T-helper 1 cell (primary cell): ENCODE results near the gene IL1RAP.
A peak's percentile ranks its signal among the peaks of the same experiment; 100 is the strongest.

Experiments
- DNase-seq, 5 donors: peaks; one replicate each; pipeline ENCODE4 v3.0.0-alpha.2; 2012 to 2020

IL1RAP gene

DNA sequence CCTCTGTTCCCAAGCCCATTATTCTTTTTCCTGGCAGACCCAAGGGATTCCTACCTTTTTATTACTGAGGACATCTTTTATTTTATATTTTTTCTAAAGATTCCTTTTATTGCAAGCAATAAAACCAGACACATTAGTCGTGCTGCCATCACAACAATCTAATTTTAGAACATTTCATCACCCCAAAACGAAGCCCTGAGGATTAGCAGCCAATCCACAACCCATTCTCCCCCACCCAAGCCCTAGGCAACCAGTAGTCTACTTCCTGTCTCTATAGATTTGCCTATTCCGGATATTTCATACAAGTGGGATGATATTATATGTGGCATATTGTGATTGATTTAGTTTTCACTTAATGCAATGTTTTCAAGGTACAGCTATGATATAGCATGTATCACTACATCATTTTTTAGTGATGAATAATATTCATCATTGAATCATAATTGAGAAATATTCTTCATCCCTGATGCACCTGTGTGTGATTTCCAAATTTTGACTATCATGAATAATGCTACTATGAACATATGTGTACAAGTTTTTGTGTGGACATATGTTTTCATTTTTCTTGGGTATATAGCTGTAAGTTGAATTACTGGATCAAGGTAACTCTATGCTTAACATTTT lies 65.7 kb downstream of the IL1RAP start:
- no peak for DNase-seq

DNA sequence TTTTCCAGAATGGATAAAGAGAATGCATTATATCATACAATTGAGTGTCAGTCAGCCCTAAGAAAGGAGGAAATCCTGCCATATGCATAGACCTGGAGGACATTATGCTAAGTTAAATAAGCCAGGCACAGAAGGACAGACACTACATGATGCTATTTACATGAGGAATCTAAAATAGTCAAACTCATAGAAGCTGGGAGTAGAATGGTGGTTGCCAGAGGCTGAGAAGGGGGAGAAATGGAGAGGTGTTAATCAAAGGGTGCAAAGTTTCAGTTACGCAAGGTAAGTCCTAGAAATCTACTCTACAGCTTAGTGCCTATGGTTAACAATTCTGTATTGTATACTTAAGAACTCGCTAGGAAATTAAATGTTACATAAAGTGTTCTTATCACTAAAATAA lies 66.5 kb downstream of the IL1RAP start:
- no peak for DNase-seq

DNA sequence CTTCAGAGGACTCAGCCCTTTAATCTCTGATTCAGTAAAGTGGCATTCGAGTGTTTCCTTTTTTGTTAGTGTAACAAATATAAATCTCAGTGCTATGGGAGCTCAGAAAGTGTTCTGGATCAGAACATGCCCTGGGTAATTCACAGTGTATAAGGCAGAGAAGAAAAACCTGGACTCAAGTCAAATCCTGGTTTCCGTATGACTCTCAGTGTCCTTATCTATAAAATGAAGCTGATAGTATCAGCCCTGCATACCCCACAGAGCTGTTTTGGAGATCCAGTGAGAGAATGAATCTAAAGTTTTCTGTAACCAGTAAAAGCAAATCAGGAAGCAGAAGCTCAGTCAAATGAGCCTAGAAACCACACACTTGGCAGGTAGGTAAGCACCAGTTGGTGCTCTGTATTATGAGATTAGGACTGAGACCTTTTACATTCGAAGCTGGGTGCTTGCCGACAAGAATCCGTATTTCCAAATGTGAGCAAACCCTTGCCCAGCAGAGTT lies 67.2 kb downstream of the IL1RAP start:
- peak in 1 of 5 donors; percentile 42 for DNase-seq

DNA sequence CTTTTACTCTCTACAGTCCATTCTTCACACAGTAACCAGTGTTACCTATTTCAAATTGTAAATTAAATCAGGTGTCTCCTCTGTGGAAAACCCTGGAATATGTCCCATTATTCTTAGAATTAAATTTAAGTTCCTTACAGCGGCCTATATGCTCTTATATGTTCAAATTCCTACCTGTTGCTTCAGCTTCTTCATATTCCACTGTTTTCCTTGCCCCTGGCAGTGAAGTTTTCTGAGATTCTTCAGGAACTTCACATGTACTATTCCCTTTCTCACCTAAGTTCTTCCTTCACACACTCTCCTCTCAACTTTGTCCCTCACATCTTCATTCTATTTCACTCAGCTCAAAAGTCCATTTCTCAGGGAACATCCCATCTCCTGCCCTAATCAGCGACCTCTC lies 68.8 kb downstream of the IL1RAP start:
- DNase-seq: no peak

DNA sequence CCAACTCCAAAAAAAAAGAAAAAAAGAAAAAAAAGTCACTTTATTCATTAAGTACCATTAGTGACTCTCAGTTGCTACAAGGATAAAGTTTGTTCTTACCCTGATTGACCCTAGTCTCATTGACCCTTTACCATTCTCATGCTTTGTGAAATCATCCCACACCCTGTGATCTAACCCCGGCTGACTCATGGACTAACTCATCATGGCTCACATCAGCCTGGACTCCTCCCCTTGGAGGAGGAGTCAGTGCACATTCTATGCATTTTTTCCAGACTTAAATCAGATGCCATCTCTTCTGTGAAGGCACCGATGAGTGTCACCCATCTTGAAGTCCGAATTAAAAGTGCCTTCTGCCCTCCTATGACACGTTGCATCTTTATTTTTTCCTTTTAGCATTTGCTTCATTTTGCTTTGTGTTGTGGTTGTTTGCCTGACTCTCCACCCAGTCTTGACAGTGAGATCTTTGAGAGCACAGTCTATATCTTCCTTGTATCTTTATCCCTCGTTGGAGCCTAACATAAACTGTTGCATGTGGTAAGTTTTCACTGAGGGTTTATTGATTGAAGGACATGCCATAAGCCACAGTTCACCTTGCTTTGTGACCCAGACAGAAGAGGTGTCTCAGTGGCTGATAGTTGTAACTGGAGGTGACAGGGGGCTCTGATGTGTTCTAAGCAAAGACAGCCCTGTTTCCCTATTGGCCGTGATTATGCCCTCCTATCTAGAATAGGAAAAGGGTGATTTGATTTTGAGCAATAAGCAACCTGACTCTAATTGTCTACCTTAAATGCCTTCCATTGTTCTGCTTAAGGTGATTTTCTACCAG lies 72.1 kb downstream of the IL1RAP start:
- DNase-seq: peak in 1 of 5 donors; percentile 91

DNA sequence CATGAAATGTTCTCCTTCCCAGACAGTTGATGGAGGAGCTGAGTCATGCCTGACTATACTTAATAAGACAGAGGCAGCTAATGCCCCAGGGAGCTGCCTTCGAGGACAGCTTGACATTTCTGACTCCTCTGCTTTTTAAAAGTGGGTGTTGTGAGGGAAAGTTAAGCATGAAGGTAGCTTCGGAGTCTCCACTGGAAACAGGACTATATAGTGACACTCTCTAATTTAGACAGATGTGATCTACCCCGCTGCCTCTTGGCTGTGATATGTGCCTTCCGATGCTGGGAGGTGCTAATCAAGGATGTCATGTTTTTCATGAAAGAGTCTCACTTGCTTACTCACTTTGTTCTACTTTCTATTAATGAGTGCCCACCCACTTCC lies 72.7 kb downstream of the IL1RAP start:
- peak in 2 of 5 donors; percentile 5 to 83 for DNase-seq

DNA sequence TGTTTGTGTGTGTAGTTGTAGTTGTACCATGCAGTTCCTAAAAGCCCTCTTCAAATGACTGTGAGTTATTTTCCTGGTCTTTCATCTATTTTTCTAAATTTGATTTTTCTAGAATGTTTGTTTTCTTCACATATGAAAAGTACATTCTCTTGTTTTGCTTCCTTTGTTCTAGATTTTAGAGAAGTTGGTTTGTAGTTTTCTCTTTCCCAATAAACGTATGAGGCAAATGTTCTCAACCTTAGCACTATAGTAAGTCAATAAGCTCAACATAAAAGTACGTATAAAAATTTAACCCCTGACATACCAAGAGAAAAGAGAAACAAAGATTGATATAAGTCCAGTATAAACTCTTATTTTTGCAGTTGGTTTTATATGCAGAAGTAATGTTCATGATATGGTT lies 74.7 kb downstream of the IL1RAP start:
- DNase-seq: no peak

DNA sequence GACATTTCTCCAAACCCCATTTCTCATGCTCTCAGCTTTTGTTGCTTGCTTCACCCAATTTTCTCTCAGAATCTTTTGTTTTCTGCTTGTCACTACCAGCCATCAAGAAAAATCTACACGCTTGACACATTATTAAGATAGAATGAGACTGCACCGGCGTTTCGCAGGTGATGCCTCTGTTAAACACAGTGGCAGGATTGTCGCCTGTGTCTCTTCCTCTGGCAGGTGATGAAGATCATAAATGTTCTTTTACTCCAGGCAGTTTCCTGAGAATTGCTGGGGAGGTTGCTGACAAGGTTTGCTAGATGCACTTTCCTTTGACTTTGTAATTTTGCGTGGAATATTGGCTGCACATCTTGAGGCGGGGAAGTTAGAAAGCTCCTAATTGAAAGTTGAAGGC lies 75.4 kb downstream of the IL1RAP start:
- DNase-seq: no peak

DNA sequence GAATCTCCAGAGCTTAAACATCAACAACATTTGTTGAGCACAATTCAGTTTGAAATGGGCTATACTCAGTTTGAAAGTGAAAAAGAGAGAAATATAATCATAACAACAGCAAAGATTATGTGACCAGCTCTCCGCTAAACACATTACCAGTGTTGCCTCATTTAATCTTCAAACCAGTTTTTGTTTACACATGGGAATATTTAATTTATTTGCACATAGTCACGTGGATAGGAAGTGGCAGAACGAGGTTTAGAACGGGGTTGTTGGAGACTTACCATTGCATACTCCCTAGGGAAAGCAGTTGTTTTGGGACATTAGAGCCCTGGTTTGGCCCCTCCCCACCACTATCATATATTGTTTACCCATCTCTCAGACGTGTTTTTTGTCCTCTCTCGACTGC lies 77.2 kb downstream of the IL1RAP start:
- DNase-seq: no peak

DNA sequence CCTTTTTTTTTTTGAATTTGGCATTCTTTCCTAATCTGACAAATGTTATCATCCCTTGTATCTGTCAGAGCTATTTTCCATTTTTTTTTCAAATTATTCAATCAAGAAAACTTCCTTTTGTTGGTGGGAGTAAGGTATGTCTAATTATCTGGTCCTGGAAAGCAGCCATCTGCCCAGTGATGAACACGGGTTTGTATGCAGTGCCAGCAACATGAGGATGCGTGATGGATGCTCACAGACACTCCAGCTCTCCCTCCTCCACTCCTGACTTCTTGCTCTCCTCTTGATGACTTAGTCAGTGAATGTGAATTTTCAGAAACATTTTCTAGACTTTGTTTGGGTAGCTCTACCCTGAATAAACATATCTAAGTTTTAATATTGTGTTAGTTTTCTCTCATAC lies 79.2 kb downstream of the IL1RAP start:
- DNase-seq: no peak

DNA sequence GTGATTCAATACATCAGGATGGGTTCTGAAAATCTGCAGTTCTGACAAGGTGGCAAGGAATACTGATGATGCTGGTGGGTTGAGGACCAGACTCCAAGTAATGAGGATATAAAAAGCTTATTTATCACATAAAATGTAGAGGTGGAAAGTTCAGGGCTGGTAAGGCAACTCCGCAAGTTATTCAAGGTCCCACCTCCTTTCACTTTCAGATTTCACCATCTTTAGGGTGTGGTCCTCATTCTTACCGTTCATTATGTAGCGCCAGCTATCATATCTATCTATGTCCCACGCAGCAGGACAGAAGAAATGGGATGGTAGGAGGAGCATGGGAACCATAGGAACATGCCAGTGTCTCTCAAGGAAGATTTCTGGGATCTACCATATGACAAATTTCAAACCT lies 80.3 kb downstream of the IL1RAP start:
- no peak for DNase-seq

DNA sequence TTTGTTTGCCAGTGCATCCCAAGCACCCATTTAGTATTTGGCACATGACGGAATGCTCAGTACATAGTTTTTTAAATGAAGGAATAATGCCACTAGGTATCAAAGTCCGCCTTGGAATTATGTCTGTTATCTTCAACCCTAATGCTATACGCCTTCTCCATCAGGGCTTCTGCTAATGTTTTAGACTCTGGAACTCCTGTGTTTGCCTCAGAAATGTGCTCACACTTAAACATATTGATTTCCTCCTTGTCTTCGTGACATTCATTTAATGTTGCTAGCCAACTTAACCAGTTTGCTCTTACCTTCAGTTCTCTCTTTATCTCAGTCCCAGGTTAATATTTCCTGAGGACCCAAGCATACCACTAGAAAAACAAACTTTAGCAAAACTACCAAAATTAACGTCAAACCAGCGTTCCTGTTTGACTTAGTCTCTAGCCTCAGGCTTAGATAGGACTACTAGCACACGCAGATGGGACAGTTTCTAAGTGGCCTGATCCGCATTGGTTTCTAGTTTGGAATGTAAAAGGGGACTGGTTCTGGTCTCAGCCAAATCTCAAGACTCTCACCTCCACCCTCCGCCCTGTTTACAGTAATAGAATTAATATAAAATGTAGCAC lies 81.4 kb downstream of the IL1RAP start:
- DNase-seq: no peak

DNA sequence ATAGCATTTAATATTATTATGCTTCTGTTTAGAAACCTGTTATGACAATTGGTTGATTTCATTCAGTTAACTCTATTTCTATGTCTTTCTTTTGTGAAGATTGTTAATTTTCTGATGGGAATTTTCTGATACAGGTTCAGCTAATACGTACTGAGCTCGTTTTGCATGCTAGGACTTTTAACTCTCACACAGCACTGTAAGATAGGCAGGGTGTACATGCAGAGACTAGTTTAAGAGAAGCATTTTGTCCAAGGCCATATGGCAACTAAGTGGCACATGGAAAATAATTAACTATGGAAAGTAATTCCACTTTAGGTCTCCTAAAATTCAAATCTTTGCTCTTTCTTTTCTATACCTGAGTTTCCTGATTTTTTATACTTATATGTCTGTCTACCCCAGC lies 81.9 kb downstream of the IL1RAP start:
- DNase-seq: no peak

DNA sequence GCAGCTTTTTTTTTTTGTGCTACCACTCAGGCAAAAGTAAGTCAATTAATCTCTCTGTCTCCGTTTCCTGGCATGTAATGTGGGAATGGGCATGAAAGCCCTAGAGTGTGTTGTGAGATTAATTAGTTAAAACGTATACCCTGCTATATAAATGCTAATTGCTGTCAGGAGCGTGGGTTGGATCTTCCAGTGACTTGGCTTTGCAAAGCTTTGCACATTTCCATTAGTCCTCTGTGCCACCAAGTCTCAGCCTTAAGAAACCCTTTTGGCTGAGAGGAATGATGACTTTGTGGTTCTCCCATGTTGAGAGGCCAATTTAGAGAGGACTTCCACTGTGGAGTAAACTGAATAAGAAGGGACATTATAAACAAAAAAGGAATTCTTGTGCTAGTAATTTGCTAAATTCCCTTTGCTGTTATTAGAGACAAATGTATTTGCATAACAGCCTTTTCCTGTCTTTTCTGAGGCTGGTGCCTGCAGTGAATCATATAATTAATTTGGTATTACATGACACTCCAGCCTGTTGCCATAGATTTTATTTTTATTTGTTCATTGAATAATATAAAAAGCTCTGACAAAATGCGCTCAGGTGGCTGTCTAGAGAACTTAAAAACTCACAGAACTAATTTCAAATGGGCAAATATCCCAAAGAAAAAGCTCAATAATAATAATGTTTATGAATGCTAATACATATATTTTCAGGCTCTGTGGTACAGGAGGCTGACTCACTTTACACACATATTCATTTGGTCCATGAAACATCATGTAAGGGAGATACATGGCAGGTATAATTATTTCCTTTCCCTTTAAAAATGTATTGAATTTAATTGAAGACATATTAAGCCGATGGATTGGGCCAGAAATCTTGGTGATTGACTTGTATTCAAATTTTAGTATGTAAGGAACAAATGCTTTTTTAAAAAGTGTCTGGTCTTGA lies 82.7 kb downstream of the IL1RAP start:
- DNase-seq: no peak

DNA sequence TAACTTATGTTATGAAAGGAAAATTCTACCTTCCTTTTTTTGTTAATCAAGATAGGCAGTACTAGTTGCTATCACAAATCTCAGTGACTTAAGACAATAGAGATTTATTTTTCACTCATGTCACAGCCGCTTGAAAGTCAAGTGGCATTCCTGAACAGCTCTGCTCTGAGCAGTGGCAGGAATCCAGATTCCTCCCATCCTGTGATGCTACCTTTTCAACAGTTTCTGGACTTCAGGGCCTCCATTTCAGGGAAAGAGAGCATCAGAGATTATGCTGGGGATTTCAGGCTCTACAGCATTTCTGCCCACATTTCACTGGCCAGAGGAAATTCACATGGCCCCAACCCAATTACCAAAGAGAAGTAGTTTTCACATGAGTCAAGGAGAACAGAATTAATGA lies 83.4 kb downstream of the IL1RAP start:
- no peak for DNase-seq

DNA sequence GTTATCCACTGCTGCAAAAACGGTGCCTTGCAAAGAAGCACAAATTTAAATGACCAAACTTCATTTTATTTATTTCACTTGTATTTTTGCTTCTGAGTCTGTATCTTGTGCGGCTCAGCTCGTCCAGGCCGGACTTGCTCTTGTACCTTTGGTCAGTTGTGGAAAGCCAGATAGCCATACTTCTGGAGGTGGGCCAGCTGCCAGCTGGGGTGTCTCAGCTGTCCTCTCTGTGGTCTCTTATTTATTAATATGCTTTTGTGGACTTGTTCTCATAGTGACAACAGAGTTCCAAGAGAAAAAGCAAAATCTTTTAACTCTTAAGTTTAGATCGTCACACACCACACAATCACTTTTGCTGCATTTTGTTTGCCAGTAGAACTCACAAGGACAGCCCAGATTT lies 87.7 kb downstream of the IL1RAP start:
- no peak for DNase-seq

DNA sequence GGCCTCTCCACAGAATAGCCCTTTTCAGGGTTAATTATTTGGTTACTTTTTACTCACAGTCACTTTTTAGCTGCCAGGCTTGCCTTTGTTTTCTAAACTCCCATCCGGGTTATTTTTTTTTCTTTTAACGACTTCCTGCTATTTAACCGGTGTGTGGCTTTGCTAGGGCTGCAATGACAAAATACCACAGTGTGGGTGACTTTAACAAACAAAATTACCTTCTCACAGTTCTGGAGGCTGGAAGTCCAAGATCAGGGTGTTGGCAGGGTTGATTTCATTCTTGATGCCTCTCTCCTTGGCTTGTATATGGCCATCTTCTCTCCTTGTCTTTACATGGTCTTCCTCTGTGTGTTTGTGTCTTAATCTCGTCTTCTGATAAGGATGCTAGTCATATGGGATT lies 91.5 kb downstream of the IL1RAP start:
- peak in 1 of 5 donors; percentile 43 for DNase-seq

DNA sequence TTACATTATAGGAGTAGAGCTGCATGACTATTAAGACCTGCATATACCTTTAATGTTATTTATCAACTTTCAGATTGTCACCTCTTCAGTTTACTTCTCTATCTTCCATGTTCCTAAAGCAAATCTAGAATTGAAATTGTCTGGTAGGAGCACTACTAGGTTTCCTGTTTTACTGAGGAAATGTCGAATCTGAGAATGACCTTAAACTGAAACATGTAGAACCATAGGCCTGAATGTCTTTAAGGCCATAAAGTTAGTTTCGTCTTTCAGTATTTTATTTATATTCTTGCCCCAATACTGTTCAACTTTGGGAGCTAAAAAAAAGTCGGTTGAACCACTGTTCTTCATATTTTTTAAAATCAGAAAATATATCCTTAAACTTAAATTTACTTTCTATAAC lies 92.7 kb downstream of the IL1RAP start:
- no peak for DNase-seq

DNA sequence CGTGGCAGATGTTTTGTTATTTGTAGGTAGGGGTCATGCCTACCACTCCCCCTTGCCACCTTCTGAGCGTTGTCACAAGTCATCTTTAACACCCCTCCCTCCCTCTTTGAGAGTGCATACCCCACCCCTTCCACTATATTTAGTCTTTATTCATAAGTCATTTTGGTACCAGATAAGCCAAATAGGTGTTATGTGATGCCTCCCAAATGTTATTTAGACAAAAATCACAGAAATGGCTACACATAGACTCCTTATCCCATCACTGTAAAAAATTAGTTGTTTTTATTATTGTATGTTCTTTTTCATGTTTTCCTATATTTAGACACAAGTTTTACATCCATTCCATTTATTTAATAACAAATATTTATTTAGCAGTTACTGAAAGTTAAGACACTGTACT lies 93.1 kb downstream of the IL1RAP start:
- DNase-seq: no peak

DNA sequence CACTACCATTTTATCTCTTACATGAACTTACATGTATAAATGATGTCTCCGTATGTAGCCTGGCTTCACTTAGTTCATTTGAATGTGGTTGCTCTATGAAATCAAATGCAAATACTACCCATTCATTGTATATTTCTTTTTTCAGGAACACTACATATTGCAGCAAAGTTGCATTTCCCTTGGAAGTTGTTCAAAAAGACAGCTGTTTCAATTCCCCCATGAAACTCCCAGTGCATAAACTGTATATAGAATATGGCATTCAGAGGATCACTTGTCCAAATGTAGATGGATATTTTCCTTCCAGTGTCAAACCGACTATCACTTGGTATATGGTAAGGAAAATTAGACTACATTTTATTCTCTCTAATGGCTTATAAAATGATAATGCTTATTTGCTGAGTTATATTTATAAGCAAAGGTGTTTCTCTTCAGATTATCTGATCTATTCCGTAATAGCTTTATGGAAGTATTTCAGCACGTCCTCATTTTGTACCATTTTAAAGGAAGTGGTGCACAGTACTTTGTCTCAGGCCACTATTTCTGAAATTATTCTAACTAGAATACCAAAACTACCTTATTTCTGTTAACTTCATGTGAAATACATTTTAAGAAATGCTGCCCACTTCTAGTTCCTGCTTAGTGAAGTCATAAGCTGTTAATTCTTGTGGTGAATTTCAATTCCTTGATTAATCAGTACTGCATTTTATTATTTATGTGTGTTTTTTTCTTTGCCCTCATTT lies 95.1 kb downstream of the IL1RAP start:
- DNase-seq: no peak

DNA sequence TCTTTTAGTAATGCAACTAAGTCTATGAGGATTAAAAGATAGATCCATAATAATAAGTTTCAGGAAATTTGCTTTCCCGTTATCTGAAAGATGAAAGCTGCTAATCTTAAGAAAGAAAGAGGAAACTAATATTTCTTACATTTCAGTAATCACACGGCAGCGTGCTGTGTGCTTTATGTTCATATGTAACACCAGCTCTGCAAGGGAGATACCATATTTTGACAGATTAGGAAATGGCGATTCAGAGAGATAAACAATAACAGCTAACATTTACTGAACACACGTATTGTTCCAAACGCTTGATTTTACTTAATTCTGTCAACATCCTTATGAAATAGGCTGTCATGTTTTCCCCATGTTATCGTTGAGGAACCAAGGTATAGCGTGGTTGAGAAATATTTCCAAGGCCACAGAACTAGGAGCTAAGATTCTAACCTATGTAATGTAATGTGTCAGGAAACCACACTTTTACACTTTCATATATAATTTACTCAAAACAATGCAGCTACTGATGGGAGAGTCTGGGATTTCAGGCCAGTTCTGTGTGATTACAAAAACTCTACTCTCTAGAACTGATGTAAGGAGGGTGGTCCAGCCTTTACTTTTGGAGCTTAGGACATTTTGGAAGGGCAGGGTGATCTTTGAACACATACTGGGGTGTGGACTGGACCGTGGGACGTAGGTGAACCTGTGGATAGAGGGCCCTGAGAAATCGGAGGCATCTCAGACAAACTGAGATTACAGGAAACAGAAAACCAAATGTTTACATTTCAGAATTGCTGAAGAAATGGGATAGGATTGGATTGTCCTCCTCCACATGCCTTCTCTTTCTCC lies 100.6 kb downstream of the IL1RAP start:
- DNase-seq: peak in 1 of 5 donors; percentile 16
